GM23338 (cell line): ENCODE measurements around the gene GNLY. TPM values are rescaled to one million over a fixed set of nuclear protein-coding genes. Genes with fewer than 3 reads are reported as not detected.

Experiments used
- ATAC-seq: fragments of 200-7000 bp; cut with Tn5 transposase; 3 replicates; pipeline ENCODE4 v1.9.1; 2020
- DNase-seq: peaks from one replicate; pipeline ENCODE4 v3.0.0-alpha.2; 2015; ENCODE audit warnings: low spot score
- H2AFZ ChIP-seq: fragments of 200-600 bp; sonication (generic); 2 replicates; pipeline ENCODE4 v1.8.0; 2016; ENCODE audit warnings: antibody characterized with exemption, mild to moderate bottlenecking, moderate library complexity
- H3F3A ChIP-seq: fragments of 200-600 bp; sonication (generic); replicated peaks from 2 replicates; pipeline ENCODE4 v1.8.0; 2017; ENCODE audit warnings: antibody characterized with exemption, mixed run types, low read depth
- H3K27ac ChIP-seq: fragments of 200-600 bp; sonication (generic); 2 replicates; pipeline ENCODE4 v1.6.1; 2016; ENCODE audit warnings: low read depth
- H3K27me3 ChIP-seq: fragments of 200-600 bp; sonication (generic); 2 replicates; pipeline ENCODE4 v1.8.0; 2016; ENCODE audit warnings: mild to moderate bottlenecking, mixed run types, moderate library complexity; ENCODE audit not compliant: insufficient read depth
- H3K36me3 ChIP-seq: fragments of 200-600 bp; sonication (generic); 2 replicates; pipeline ENCODE4 v1.8.0; 2016; ENCODE audit warnings: mild to moderate bottlenecking; ENCODE audit not compliant: insufficient read depth
- H3K4me1 ChIP-seq: fragments of 200-600 bp; sonication (generic); 2 replicates; pipeline ENCODE4 v1.8.0; 2016; ENCODE audit warnings: mild to moderate bottlenecking, moderate library complexity; ENCODE audit not compliant: insufficient read depth
- H3K4me2 ChIP-seq: fragments of 200-600 bp; sonication (generic); 2 replicates; pipeline ENCODE4 v1.7.1; 2017; ENCODE audit warnings: mixed run types
- H3K4me3 ChIP-seq: fragments of 200-600 bp; sonication (generic); 2 replicates; pipeline ENCODE4 v1.6.1; 2016; ENCODE audit warnings: mixed run types
- H3K79me2 ChIP-seq: fragments of 200-600 bp; sonication (generic); replicated peaks from 2 replicates; pipeline ENCODE4 v1.8.0; 2017; ENCODE audit warnings: mild to moderate bottlenecking; ENCODE audit not compliant: insufficient read depth
- H3K9me2 ChIP-seq: fragments of 200-600 bp; sonication (generic); 2 replicates; pipeline ENCODE4 v1.8.0; 2017; ENCODE audit not compliant: insufficient read depth
- H4K20me1 ChIP-seq: fragments of 200-600 bp; sonication (generic); replicated peaks from 2 replicates; pipeline ENCODE4 v1.8.0; 2017; ENCODE audit warnings: mild to moderate bottlenecking; ENCODE audit not compliant: insufficient read depth
- H3K27ac Mint-ChIP-seq: 2 replicates; pipeline ENCODE4 v1.8.0; 2020; ENCODE audit warnings: inconsistent platforms, mild to moderate bottlenecking, moderate library complexity, mixed read lengths
- H3K27me3 Mint-ChIP-seq: 3 replicates; pipeline ENCODE4 v1.8.0; 2022; ENCODE audit warnings: low read depth, mild to moderate bottlenecking, moderate library complexity, mixed read lengths, inconsistent platforms; ENCODE audit not compliant: insufficient read depth, poor library complexity
- H3K36me3 Mint-ChIP-seq: 3 replicates; pipeline ENCODE4 v1.8.0; 2021; ENCODE audit warnings: low read depth, mild to moderate bottlenecking, inconsistent platforms, moderate library complexity, mixed read lengths
- H3K4me1 Mint-ChIP-seq: 3 replicates; pipeline ENCODE4 v1.8.0; 2020; ENCODE audit warnings: mild to moderate bottlenecking, inconsistent platforms, mixed read lengths
- H3K4me3 Mint-ChIP-seq: 3 replicates; pipeline ENCODE4 v1.8.0; 2021; ENCODE audit warnings: moderate library complexity, mild to moderate bottlenecking, inconsistent platforms, mixed read lengths
- H3K9me3 Mint-ChIP-seq: 3 replicates; pipeline ENCODE4 v1.8.0; 2020; ENCODE audit warnings: moderate library complexity, mild to moderate bottlenecking, inconsistent platforms, mixed read lengths
- CREB1 ChIP-seq: fragments of 250-450 bp; sonication (Bioruptor Pico); IDR thresholded peaks from 2 replicates; pipeline ENCODE4 v1.5.0; 2020; ENCODE audit warnings: low read depth, mild to moderate bottlenecking, moderate library complexity
- EZH2 ChIP-seq: fragments of 200-600 bp; sonication (generic); IDR thresholded peaks from one replicate; pipeline ENCODE4 v1.8.0; 2017; ENCODE audit warnings: antibody characterized with exemption, mild to moderate bottlenecking, low read depth; ENCODE audit not compliant: unreplicated experiment
- EZH2phosphoT487 ChIP-seq: fragments of 200-600 bp; sonication (generic); IDR thresholded peaks from one replicate; pipeline ENCODE4 v1.8.1; 2018; ENCODE audit warnings: antibody characterized with exemption; ENCODE audit not compliant: unreplicated experiment
- JUNB ChIP-seq: IDR thresholded peaks from one replicate; pipeline ENCODE4 v1.6.1; 2016; ENCODE audit warnings: antibody characterized with exemption; ENCODE audit not compliant: unreplicated experiment
- NANOG ChIP-seq: IDR thresholded peaks from 2 replicates; pipeline ENCODE4 v1.6.1; 2016; ENCODE audit warnings: antibody characterized with exemption, borderline replicate concordance
- POLR2AphosphoS5 ChIP-seq: IDR thresholded peaks from 2 replicates; pipeline ENCODE4 v1.6.1; 2016; ENCODE audit warnings: antibody characterized with exemption, low read depth
- STAT1 ChIP-seq: IDR thresholded peaks from one replicate; pipeline ENCODE4 v1.6.1; 2016; ENCODE audit warnings: antibody characterized with exemption; ENCODE audit not compliant: unreplicated experiment
- ZNF114 ChIP-seq: fragments of 250-450 bp; sonication (Bioruptor Pico); IDR thresholded peaks from 2 replicates; pipeline ENCODE4 v1.5.0; 2020; ENCODE audit warnings: mild to moderate bottlenecking, moderate library complexity
- ZNF331 ChIP-seq: fragments of 250-450 bp; sonication (Bioruptor Pico); IDR thresholded peaks from 2 replicates; pipeline ENCODE4 v1.5.0; 2020; ENCODE audit warnings: low read depth, mild to moderate bottlenecking, moderate library complexity
- polyA plus RNA-seq: library from polyadenylated mRNA; unstranded; fragments of >200 nt; fragmentation: Nextera tagmentation; extraction: Ambion mirVana; gene quantifications from 2 replicates; pipeline ENCODE4 v1.2.1, GENCODE V29; 2016
- total RNA-seq: library from RNA; depleted of rRNA; stranded (reverse); fragments of >200 nt; shearing (Covaris generic); gene quantifications from 2 replicates; pipeline ENCODE4 v1.2.3, GENCODE V29; 2014
- TF ChIP-seq, protein P1 (sequence below), 2 experiments: fragments of 200-600 bp in 1 of 2; sonication (generic) in 1 of 2; conservative IDR thresholded peaks; 2 replicates each; pipeline versions ENCODE4 v1.5.1 to v1.6.1; 2016 to 2017; ENCODE audit warnings: antibody characterized with exemption in 2 of 2, low read depth in 2 of 2, mild to moderate bottlenecking in 2 of 2, moderate library complexity in 1 of 2
- TF ChIP-seq, protein P2 (sequence below): IDR thresholded peaks from 2 replicates; pipeline ENCODE4 v1.6.1; 2016; ENCODE audit warnings: antibody characterized with exemption
- TF ChIP-seq, protein P3 (sequence below): IDR thresholded peaks from one replicate; pipeline ENCODE4 v1.6.1; 2018; ENCODE audit warnings: antibody characterized with exemption; ENCODE audit not compliant: unreplicated experiment
- TF ChIP-seq, protein P4 (sequence below): fragments of 250-450 bp; sonication (Bioruptor Pico); IDR thresholded peaks from 2 replicates; pipeline ENCODE4 v1.5.0; 2020; ENCODE audit warnings: mild to moderate bottlenecking, moderate library complexity

Gene GNLY
- total and polyA plus RNA-seq, 2 experiments from 2014 or later: not detected

DNA sequence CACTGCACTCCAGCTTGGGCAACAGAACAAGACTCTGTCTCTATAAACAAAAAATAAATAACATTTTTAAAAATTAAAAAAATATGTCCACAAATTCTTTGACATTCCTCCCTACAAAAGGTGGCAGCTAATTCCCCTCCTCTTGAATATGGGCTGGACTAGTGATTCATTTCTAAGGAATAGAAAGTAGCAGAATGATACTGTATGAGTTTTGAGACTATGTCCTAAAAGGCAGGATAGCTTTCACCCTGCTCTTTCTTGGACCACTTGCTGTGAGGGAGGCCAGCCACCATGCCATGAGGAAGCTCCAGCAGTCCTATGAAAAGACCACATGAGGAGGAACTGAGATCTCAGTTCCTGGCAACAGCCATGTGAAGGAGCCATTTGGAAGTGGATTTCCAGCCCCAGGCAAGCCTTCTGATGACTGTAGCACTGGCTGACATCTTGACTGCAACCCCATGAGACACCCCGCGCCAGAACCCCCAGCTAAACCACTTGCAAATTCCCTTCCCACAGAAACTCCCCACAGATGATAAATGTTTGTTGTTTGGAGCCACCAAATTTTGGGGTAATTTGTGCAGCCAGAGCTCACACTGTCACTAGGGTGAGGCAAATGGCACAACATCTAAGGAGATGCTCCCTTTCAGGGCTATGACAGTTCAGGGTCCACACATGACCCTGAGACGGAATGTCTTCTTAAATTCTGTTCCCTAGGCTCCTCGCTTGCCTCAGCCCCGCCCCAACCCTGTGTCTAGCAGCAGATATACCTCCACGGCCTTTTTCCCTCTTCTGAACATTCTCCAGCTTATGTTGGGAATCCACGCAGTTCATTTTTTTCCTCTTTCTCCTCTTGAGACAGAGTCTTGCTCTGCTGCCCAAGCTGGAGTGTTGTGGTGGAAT, 42.5 kb downstream of the GNLY start:
- Histone ChIP-seq H3K4me2 (no peak overlapping the region), H3K4me1 (no peaks in the 10 kb centered on the region), H2AFZ (no peak overlapping the region), H3K27me3 (no peaks in the 10 kb centered on the region), H3K27ac (no peak overlapping the region), H3K9me2 (no peaks in the 10 kb centered on the region), H3F3A (no peaks in the 10 kb centered on the region), H3K79me2 (no peaks in the 10 kb centered on the region), H4K20me1 (no peaks in the 10 kb centered on the region), H3K36me3 (no peaks in the 10 kb centered on the region), H3K4me3 (no peak overlapping the region)
- H3K4me1 Mint-ChIP-seq: no peaks in the 10 kb centered on the region
- TF ChIP-seq EZH2phosphoT487 (no peak), ZNF114 (no peak), NANOG (no peak), POLR2AphosphoS5 (no peak), CREB1 (no peak), ZNF331 (CRISPR knock-in tag) (no peak), STAT1 (no peak), EZH2 (no peak), JUNB (no peak)
- TF ChIP-seq, protein P1, sequence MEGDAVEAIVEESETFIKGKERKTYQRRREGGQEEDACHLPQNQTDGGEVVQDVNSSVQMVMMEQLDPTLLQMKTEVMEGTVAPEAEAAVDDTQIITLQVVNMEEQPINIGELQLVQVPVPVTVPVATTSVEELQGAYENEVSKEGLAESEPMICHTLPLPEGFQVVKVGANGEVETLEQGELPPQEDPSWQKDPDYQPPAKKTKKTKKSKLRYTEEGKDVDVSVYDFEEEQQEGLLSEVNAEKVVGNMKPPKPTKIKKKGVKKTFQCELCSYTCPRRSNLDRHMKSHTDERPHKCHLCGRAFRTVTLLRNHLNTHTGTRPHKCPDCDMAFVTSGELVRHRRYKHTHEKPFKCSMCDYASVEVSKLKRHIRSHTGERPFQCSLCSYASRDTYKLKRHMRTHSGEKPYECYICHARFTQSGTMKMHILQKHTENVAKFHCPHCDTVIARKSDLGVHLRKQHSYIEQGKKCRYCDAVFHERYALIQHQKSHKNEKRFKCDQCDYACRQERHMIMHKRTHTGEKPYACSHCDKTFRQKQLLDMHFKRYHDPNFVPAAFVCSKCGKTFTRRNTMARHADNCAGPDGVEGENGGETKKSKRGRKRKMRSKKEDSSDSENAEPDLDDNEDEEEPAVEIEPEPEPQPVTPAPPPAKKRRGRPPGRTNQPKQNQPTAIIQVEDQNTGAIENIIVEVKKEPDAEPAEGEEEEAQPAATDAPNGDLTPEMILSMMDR (conservative IDR thresholded peaks at IDR 0.05; ENCODE audit: low read depth in 2 of 2): no peak
- TF ChIP-seq, protein P2, sequence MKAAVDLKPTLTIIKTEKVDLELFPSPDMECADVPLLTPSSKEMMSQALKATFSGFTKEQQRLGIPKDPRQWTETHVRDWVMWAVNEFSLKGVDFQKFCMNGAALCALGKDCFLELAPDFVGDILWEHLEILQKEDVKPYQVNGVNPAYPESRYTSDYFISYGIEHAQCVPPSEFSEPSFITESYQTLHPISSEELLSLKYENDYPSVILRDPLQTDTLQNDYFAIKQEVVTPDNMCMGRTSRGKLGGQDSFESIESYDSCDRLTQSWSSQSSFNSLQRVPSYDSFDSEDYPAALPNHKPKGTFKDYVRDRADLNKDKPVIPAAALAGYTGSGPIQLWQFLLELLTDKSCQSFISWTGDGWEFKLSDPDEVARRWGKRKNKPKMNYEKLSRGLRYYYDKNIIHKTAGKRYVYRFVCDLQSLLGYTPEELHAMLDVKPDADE: no peak
- TF ChIP-seq, protein P3, sequence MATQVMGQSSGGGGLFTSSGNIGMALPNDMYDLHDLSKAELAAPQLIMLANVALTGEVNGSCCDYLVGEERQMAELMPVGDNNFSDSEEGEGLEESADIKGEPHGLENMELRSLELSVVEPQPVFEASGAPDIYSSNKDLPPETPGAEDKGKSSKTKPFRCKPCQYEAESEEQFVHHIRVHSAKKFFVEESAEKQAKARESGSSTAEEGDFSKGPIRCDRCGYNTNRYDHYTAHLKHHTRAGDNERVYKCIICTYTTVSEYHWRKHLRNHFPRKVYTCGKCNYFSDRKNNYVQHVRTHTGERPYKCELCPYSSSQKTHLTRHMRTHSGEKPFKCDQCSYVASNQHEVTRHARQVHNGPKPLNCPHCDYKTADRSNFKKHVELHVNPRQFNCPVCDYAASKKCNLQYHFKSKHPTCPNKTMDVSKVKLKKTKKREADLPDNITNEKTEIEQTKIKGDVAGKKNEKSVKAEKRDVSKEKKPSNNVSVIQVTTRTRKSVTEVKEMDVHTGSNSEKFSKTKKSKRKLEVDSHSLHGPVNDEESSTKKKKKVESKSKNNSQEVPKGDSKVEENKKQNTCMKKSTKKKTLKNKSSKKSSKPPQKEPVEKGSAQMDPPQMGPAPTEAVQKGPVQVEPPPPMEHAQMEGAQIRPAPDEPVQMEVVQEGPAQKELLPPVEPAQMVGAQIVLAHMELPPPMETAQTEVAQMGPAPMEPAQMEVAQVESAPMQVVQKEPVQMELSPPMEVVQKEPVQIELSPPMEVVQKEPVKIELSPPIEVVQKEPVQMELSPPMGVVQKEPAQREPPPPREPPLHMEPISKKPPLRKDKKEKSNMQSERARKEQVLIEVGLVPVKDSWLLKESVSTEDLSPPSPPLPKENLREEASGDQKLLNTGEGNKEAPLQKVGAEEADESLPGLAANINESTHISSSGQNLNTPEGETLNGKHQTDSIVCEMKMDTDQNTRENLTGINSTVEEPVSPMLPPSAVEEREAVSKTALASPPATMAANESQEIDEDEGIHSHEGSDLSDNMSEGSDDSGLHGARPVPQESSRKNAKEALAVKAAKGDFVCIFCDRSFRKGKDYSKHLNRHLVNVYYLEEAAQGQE: no peak
- TF ChIP-seq, protein P4, sequence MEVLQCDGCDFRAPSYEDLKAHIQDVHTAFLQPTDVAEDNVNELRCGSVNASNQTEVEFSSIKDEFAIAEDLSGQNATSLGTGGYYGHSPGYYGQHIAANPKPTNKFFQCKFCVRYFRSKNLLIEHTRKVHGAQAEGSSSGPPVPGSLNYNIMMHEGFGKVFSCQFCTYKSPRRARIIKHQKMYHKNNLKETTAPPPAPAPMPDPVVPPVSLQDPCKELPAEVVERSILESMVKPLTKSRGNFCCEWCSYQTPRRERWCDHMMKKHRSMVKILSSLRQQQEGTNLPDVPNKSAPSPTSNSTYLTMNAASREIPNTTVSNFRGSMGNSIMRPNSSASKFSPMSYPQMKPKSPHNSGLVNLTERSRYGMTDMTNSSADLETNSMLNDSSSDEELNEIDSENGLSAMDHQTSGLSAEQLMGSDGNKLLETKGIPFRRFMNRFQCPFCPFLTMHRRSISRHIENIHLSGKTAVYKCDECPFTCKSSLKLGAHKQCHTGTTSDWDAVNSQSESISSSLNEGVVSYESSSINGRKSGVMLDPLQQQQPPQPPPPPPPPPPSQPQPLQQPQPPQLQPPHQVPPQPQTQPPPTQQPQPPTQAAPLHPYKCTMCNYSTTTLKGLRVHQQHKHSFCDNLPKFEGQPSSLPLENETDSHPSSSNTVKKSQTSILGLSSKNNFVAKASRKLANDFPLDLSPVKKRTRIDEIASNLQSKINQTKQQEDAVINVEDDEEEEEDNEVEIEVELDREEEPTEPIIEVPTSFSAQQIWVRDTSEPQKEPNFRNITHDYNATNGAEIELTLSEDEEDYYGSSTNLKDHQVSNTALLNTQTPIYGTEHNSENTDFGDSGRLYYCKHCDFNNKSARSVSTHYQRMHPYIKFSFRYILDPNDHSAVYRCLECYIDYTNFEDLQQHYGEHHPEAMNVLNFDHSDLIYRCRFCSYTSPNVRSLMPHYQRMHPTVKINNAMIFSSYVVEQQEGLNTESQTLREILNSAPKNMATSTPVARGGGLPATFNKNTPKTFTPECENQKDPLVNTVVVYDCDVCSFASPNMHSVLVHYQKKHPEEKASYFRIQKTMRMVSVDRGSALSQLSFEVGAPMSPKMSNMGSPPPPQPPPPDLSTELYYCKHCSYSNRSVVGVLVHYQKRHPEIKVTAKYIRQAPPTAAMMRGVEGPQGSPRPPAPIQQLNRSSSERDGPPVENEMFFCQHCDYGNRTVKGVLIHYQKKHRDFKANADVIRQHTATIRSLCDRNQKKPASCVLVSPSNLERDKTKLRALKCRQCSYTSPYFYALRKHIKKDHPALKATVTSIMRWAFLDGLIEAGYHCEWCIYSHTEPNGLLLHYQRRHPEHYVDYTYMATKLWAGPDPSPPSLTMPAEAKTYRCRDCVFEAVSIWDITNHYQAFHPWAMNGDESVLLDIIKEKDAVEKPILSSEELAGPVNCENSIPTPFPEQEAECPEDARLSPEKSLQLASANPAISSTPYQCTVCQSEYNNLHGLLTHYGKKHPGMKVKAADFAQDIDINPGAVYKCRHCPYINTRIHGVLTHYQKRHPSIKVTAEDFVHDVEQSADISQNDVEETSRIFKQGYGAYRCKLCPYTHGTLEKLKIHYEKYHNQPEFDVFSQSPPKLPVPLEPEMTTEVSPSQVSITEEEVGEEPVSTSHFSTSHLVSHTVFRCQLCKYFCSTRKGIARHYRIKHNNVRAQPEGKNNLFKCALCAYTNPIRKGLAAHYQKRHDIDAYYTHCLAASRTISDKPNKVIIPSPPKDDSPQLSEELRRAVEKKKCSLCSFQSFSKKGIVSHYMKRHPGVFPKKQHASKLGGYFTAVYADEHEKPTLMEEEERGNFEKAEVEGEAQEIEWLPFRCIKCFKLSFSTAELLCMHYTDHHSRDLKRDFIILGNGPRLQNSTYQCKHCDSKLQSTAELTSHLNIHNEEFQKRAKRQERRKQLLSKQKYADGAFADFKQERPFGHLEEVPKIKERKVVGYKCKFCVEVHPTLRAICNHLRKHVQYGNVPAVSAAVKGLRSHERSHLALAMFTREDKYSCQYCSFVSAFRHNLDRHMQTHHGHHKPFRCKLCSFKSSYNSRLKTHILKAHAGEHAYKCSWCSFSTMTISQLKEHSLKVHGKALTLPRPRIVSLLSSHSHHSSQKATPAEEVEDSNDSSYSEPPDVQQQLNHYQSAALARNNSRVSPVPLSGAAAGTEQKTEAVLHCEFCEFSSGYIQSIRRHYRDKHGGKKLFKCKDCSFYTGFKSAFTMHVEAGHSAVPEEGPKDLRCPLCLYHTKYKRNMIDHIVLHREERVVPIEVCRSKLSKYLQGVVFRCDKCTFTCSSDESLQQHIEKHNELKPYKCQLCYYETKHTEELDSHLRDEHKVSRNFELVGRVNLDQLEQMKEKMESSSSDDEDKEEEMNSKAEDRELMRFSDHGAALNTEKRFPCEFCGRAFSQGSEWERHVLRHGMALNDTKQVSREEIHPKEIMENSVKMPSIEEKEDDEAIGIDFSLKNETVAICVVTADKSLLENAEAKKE: no peak
- H3K9me3 Mint-ChIP-seq: no peaks in the 10 kb centered on the region
- H3K27me3 Mint-ChIP-seq: peaks cover 9% of the 10 kb centered on the region
- no peak overlapping the region for H3K27ac Mint-ChIP-seq
- H3K36me3 Mint-ChIP-seq: no peaks in the 10 kb centered on the region
- no peak overlapping the region for H3K4me3 Mint-ChIP-seq
- DNase-seq (no peak), ATAC-seq (no peak)
